ENCODE measurements around the gene XDH. TPM values are rescaled to one million over a fixed set of nuclear protein-coding genes. Genes with fewer than 3 reads are reported as not detected.

Gene XDH
- 1 to 10 TPM in 1 of 2 donors, under 1 TPM in 1; 0.05 to 2.1 TPM for total RNA-seq
- polyA plus RNA-seq (ENCODE audit: insufficient read length in 6 of 6), result under 1 TPM; 0.10 to 0.37 (median 0.25) TPM
- long read RNA-seq, donor 1, result 0 reads
- long read RNA-seq, donor 2, result 0 reads
- long read RNA-seq, donor 3, result 0 reads
- long read RNA-seq, donor 4, result 0 reads
- long read RNA-seq, donor 5, result 0 reads
- long read RNA-seq, donor 6, result 0 reads
- long read RNA-seq, donor 7, result 0 reads
- long read RNA-seq, donor 8, result 0 reads
- long read RNA-seq, donor 9, result 0 reads
- long read RNA-seq, donor 10, result 0 reads
- long read RNA-seq, donor 11, result 0 reads
- long read RNA-seq, donor 12, result 0 reads

DNA sequence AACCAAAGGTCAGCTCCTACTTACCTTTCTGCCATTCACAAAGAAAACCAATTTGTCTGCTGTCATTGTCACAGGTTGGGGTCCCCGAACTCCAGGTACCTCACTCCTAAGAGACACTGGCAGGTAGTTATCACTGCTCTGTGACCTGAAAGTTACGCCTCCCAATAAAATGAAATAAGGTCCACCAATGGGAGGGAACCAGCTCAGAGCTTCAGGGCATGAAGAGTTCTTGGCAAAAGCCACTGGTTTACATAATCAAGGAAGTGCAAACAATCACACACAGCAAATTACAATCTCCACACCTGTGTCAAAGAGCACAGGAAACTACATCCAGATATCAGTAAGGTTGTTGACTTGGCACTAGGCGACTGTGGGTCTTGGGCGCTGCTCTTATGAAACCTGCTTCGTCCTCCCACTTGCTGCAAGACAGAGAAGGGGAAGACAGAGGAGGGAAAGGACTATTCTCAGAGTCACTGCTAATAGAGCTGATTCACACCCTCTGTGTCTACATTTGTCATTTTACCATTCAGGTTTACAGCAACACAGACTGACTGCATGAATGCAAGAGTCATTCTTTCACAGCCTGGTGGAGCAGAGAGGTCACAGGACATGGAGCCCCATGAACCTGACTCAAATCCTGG, at the start of gene XDH:
Gene XDH, minus strand, starts transcription at position 142 of the 641 bp plus-strand sequence. Its CDS starts 76 bp downstream, at position 66.
- no peak for DNase-seq
- no peak within 1 kb of the TSS for H3K27ac ChIP-seq
- H3K4me3 ChIP-seq, result no peak within 1 kb of the TSS
- H3K36me3 ChIP-seq, result peaks cover 0 to 2% of the 10 kb centered on the region in 2 donors
- intact Hi-C loops (cut with DNase I), result no loop called here
- no peaks in the 10 kb centered on the region for H3K27me3 ChIP-seq
- H3K9me3 ChIP-seq, result peaks cover 0 to 11% of the 10 kb centered on the region in 2 donors
- no peaks in the 10 kb centered on the region for H3K4me1 ChIP-seq
- TF ChIP-seq, protein P1, sequence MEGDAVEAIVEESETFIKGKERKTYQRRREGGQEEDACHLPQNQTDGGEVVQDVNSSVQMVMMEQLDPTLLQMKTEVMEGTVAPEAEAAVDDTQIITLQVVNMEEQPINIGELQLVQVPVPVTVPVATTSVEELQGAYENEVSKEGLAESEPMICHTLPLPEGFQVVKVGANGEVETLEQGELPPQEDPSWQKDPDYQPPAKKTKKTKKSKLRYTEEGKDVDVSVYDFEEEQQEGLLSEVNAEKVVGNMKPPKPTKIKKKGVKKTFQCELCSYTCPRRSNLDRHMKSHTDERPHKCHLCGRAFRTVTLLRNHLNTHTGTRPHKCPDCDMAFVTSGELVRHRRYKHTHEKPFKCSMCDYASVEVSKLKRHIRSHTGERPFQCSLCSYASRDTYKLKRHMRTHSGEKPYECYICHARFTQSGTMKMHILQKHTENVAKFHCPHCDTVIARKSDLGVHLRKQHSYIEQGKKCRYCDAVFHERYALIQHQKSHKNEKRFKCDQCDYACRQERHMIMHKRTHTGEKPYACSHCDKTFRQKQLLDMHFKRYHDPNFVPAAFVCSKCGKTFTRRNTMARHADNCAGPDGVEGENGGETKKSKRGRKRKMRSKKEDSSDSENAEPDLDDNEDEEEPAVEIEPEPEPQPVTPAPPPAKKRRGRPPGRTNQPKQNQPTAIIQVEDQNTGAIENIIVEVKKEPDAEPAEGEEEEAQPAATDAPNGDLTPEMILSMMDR (IDR thresholded peaks at IDR 0.05), result no peak
- peak; percentile 90 for ATAC-seq

DNA sequence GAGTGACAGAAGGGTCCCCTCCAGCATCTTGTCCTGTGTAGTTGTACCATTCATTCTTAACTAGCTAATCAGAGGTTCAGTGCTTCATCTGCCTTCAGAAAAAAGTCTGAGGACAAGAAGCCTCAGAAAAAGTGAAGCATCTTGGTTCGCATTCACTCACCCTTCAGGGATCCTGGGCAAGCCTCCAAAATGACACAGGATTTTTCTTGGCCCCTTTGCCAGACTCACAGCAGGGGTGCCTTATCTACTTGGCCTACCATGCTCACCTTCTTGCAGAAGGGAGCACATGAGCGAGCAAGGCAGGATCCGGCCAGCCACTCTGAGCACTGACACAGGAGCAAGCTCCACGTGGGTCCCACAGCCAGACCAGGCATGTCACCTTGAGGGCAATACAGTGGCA, 43.1 kb upstream of the XDH start:
- Histone ChIP-seq H3K27ac (no peak overlapping the region), H3K4me1 (no peaks in the 10 kb centered on the region), H3K9me3 (peaks cover 0 to 55% of the 10 kb centered on the region in 2 donors), H3K4me3 (no peak overlapping the region), H3K36me3 (no peaks in the 10 kb centered on the region), H3K27me3 (no peaks in the 10 kb centered on the region)
- DNase-seq, result peak in 1 of 4 donors; percentile 31
- TF ChIP-seq, protein P1 (IDR thresholded peaks at IDR 0.05), result no peak
- intact Hi-C loops (cut with DNase I), result no loop called here
- no peak for ATAC-seq

DNA sequence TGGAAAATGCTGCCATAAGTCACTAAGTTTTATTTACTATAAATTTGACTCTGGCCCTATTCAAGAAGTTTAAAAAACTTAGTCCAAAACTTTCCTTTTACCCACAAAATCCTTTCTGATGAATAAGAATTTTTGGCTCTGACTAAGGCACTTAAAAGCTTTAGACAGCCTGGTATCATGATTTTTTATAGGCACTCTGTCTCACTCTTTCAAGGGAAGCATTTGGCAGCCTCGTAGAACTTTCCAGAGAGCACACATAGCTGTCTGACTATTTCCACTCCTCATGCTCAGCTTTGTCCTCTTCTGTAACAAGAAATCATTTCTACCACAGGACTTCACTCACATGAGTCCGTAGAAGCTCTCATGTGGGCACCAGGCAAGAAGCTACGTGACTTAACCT, 32.3 kb upstream of the XDH start:
- no peak for ATAC-seq
- no peak overlapping the region for H3K27ac ChIP-seq
- TF ChIP-seq, protein P1 (IDR thresholded peaks at IDR 0.05), result no peak
- no peaks in the 10 kb centered on the region for H3K4me1 ChIP-seq
- no peak for DNase-seq
- peaks cover 0 to 31% of the 10 kb centered on the region in 2 donors for H3K9me3 ChIP-seq
- no peak overlapping the region for H3K4me3 ChIP-seq
- H3K36me3 ChIP-seq, result no peaks in the 10 kb centered on the region
- no peaks in the 10 kb centered on the region for H3K27me3 ChIP-seq
- intact Hi-C loops (cut with DNase I), result no loop called here

DNA sequence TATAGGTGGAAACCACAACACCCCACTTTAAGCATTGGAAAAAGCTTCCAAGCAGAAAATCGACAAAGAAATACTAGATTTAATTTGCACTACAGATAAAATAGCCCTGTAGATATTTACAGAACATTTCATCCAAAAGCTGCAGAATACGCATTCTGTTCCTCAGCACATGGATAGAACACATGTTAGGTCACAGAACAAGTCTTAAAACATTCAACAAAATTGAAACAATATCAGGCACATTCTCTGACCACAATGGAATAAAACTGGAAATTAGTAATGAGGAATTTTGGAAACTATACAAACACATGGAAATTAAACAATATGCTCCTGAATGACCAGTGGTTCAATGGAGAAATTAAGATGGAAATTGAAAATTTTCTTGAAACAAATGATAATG, 27.8 kb upstream of the XDH start:
- H3K4me1 ChIP-seq, result no peaks in the 10 kb centered on the region
- H3K27ac ChIP-seq, result no peak overlapping the region
- H3K27me3 ChIP-seq, result no peaks in the 10 kb centered on the region
- H3K4me3 ChIP-seq, result no peak overlapping the region
- DNase-seq (no peak), ATAC-seq (no peak)
- peaks cover 0 to 4% of the 10 kb centered on the region in 2 donors for H3K9me3 ChIP-seq
- TF ChIP-seq, protein P1 (IDR thresholded peaks at IDR 0.05), result no peak
- intact Hi-C loops (cut with DNase I), result no loop called here
- H3K36me3 ChIP-seq, result no peaks in the 10 kb centered on the region

DNA sequence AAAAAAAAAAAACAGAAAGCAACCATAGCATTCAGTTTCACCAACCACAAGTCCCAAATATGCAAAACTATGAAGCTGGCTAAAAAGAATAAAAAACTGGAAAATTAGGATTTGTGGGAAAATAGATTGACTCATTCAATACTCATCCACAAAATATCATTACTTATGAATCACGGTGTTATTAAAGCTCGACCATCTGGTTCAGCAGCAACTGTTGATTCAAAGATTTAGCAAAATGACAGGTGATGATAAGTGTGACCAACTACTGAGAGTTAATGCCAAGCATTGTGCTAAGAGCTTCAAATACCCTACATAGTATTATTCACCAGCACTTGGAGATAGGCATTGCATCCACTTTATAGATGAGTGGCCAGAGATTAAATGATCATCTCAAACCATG, 26.2 kb upstream of the XDH start:
- Histone ChIP-seq H3K4me3 (no peak overlapping the region), H3K36me3 (no peaks in the 10 kb centered on the region), H3K27me3 (no peaks in the 10 kb centered on the region), H3K27ac (no peak overlapping the region), H3K9me3 (peaks cover 0 to 4% of the 10 kb centered on the region in 2 donors), H3K4me1 (no peaks in the 10 kb centered on the region)
- intact Hi-C loops (cut with DNase I), result no loop called here
- no peak for ATAC-seq
- DNase-seq, result no peak
- TF ChIP-seq, protein P1 (IDR thresholded peaks at IDR 0.05), result no peak

All from left lung (tissue), 14 donors.